HG03064 (cell line): ENCODE data around the gene TLR8.
A peak's percentile ranks its signal among the peaks of the same experiment; 100 is the strongest.

Experiments
- ATAC-seq: cut with Tn5 transposase; IDR thresholded peaks from one replicate; pipeline ENCODE4 v1.9.1; 2021; ENCODE audit warnings: low read depth; ENCODE audit not compliant: unreplicated experiment

TLR8 gene

DNA sequence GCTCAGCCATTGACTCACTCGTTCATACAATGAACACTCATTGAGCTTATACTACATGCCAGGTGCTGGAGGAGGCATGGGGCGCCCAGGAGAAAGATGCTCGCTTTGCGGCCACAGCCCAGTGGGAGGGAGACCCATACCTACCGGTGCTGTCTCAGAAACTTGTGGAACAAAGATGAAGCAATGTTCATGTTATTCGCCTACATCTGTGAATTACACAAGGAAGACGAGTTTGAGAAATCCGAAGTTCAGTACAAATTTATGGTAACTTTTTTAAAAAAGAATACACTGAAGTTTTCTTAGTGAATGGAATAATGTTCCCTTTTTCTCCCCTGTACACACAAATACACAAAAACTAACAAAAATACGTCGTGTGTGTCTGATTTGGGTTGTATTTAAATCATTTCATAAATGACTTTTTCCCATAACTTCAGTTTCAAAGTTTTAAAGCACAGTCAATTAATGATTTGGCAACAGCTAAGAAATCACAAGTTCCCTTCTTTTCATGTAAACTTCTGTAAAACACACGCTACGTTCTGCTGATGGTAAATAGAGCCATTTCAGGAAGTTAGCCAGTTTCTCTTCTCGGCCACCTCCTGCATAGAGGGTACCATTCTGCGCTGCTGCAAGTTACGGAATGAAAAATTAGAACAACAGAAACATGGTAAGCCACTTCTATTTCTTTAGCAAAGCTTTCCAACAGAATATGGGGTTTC lies at the start of gene TLR8:
TLR8 (plus strand) TSS at position 575 of the 716 bp plus-strand sequence; CDS start at position 662, 87 bp downstream.
- ATAC-seq, result no peak

DNA sequence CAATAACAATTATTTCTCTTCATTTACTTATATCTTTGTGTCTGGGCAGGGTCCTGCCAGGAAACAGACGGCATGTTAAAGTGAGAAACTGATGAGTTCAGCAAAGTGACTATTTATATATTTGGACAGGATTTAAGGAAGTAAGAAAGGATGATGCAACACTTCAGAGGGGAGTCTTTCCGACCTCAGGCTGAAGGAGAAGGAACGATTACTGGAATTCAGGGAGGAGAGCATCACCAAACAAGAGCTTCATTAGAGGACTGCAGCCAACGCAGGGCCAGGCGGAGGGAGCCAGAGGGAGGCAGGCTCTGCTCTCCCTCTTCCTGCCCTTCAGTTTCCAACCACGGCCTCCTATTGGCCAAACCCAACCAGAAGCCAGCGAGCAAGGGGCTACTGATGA lies 41.1 kb upstream of the TLR8 start:
- no peak for ATAC-seq

DNA sequence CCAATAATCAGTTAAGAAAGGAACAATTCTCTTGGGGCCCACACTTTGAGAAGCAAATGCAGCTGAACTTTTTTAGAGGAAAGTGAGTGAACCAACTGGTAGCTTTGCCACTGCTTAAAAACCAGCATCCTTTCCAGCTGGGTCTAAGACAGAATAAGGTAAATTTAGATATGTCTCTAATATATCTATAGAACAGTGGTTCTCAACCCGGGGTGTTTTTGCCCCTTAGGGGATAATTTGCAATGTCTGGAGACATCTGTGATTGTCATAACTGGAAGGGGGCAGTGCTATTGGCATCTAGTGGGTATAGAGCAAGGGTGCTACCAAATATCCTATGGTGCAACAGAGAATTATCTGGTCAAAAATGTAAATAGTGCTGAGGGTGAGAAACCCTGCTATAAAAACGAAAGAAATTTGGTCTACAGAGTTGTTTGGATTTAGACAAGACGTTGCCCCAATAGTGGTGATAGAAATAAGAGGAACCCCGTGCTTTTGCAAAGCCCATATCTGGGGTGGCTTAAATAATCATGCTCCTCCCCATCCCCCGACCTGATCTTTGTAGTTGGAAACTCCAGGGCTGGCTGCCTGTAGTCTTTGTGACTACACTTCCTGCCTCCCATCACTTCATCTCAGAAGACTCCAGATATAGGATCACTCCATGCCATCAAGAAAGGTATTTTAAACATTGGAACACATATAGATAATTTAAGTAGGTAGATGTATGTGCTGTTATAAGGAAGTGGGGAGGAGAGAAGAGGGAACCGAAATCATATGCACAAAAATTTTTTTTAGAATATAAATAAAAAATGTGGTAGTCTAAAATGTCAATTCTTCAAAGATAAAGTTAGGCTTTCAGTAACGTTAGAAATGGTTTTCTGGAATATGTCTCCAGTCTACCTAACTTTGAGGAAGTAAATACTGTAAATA lies 39.7 kb upstream of the TLR8 start, which contains the start of gene TLR7:
TLR7 (plus strand) TSS at position 622 of the 927 bp plus-strand sequence. CDS start 507 bp downstream, outside the sequence.
- ATAC-seq, result no peak

DNA sequence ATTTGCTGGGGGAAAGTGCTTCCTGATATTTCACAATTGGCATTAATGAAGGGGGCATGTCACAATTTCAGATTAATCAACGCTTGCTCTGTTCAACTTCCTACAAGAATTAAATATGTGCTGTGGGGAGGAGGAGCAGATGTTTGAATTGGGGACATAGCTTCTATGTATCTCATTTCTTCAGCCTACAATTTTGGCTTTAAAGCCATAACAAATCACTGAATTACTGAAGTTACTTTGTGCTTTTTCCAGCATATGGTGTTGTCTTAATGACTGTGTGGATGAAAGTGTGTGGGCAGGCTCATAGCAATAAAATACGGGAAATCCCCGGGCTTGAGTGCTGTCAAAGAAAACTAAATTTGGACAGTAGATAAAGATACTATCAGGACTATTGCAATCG lies 38.7 kb upstream of the TLR8 start:
- ATAC-seq, result no peak

DNA sequence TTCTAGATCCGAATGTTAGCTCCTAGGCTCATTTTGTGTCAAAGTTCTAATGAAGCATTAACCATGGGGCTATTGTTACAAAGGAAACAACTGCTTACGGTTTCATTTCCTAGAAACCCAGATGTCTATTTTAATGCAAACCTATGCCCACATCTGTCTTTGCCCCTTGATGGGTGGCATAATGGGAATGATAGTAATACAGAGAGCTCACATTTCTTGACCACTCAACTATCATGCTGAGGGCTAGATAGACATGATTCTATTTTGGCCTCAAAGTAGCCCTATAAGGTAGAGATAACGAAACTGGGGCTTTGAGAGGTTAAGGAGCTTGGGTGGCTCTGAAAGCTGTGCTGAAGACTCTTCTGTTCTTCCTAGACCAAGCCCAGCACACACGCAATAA lies 37.7 kb upstream of the TLR8 start:
- ATAC-seq, result peak; percentile 52

DNA sequence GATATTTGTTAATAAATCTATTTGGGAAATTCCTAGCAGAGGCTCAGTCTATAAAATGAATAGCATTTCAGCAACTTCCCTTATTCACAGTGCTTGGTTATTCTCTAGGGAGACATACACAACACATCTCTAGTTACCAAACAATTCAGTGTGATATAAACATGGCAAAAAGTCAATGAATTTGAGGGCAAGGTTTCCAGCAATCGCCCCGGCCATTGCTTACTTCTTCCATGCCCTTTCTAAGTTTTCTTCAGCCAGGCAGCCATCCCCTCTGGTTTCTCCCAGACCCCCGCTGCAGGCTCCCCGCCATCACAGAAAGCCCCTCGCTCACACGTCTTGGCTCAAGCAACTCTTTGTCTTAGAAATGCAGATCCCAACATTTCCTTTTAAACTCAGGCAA lies 35.2 kb upstream of the TLR8 start:
- ATAC-seq, result no peak

DNA sequence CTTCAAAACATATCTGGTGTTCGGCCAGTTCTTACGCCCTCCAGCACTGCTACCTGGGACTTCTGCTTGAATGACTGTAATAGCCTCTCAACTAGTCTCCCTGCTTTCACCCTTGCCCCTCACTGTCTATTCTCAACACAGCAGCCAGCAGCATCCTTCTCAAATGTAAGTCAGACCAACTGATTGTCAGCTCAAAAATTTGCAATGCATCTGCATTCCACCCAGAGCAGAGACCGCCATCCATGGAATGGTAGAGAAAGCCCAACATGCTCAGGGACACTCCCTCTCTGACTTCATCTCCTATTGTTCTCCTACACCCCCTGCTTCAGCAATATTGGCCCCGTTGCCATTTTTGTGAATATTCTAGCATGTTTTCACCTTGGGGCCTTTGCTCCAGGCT lies 33.7 kb upstream of the TLR8 start:
- no peak for ATAC-seq

DNA sequence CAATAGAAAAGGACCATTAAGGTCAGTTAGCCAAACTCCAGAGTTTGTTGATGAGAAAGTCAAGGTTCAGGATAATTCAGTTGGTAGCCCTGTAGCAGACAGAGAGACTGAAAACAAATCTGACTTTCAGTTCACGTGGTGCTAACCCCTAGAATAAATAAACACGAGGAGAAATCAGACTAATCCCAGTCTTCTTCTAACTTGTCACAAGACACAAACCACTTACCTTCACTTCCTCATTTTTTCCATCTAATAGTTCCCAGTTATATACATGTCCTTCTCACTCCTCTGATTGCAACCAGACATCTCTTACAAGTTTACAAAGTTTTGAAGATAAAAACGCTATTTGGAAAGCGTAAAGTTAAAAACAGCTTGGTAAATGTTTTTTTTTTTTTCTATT lies 31.8 kb upstream of the TLR8 start:
- no peak for ATAC-seq

DNA sequence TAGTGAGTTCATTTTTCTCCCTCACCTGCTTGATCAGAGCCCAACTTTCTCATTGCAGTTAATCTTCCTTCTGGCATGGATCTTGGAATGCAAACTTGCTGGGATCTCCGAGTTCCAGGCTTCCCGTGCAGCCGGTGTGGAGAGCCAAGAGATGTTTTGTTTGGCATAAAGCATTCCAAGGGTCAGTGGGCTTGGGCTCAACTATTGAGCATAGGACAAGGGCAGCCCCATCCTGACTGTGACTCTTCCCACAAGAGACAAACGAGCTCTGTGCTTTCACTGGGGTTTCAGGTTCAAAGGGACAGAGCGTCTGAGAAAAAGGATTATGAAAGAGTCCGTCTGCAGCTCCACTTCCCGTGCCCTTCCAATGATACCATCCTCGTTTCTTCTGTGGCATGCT lies 29.0 kb upstream of the TLR8 start:
- no peak for ATAC-seq

DNA sequence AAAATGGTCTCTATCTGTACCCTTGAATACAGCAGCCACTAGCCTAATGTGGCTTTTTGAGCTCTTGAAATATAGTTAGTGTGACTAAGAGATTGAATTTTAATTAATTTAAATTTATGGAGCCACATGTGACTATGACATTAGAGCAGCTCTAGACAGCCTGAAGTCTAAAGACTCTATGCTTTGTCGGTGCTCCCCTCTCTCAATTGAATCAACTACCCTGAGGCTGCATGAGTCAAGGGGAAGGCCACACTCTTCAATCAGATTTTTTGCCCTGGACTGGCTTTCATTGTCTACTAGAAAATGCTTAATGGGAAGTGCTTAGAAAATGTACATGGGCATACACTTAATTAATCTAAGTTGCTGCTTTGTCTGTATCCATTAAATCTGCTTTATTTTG lies 27.9 kb upstream of the TLR8 start:
- ATAC-seq, result no peak

DNA sequence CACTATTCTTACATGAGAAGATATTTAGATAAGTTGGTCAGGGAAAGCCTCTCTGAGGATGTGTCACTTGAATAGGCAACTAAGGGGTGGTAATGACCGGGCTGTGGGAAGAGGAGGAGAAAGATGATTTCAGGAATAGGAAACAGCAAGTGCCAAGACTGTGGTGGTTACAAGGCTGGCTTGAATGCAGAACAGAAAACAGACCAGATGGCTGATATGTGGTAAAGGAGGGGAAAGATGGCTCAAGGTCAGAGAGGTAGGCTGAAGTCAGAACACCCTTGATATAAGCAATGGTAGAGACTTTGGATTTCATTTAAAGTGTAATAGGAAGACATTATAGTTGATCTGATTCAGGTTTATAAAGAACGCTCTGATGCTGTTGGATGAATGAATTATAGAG lies 24.5 kb upstream of the TLR8 start:
- no peak for ATAC-seq

DNA sequence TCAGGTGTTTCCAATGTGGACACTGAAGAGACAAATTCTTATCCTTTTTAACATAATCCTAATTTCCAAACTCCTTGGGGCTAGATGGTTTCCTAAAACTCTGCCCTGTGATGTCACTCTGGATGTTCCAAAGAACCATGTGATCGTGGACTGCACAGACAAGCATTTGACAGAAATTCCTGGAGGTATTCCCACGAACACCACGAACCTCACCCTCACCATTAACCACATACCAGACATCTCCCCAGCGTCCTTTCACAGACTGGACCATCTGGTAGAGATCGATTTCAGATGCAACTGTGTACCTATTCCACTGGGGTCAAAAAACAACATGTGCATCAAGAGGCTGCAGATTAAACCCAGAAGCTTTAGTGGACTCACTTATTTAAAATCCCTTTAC lies 20.9 kb upstream of the TLR8 start:
- ATAC-seq, result no peak

DNA sequence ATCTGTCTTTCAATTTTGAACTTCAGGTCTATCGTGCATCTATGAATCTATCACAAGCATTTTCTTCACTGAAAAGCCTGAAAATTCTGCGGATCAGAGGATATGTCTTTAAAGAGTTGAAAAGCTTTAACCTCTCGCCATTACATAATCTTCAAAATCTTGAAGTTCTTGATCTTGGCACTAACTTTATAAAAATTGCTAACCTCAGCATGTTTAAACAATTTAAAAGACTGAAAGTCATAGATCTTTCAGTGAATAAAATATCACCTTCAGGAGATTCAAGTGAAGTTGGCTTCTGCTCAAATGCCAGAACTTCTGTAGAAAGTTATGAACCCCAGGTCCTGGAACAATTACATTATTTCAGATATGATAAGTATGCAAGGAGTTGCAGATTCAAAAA lies 19.9 kb upstream of the TLR8 start:
- no peak for ATAC-seq

DNA sequence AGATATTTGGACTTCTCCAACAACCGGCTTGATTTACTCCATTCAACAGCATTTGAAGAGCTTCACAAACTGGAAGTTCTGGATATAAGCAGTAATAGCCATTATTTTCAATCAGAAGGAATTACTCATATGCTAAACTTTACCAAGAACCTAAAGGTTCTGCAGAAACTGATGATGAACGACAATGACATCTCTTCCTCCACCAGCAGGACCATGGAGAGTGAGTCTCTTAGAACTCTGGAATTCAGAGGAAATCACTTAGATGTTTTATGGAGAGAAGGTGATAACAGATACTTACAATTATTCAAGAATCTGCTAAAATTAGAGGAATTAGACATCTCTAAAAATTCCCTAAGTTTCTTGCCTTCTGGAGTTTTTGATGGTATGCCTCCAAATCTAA lies 19.3 kb upstream of the TLR8 start:
- ATAC-seq, result no peak

DNA sequence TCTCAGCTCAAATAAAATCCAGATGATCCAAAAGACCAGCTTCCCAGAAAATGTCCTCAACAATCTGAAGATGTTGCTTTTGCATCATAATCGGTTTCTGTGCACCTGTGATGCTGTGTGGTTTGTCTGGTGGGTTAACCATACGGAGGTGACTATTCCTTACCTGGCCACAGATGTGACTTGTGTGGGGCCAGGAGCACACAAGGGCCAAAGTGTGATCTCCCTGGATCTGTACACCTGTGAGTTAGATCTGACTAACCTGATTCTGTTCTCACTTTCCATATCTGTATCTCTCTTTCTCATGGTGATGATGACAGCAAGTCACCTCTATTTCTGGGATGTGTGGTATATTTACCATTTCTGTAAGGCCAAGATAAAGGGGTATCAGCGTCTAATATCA lies 18.7 kb upstream of the TLR8 start:
- ATAC-seq, result no peak

DNA sequence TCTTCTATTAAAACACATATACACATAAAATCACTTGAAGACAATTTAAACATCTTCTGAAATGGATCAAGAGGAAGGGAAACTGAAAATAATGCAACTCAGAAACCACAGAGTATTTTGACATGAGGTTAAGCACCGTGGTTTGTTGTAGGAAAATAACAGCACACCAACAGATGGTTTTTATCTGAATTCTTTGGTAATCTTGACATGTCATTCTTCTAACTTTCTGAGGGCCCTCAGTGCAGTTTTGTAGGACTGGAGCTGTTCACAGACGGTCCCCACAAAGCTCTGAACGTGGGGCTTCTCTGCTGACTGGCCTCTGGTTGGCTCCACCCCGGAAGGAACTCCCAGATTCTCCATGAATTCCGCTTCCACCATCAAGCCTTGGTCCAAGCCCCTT lies 16.0 kb upstream of the TLR8 start:
- peak; percentile 66 for ATAC-seq

DNA sequence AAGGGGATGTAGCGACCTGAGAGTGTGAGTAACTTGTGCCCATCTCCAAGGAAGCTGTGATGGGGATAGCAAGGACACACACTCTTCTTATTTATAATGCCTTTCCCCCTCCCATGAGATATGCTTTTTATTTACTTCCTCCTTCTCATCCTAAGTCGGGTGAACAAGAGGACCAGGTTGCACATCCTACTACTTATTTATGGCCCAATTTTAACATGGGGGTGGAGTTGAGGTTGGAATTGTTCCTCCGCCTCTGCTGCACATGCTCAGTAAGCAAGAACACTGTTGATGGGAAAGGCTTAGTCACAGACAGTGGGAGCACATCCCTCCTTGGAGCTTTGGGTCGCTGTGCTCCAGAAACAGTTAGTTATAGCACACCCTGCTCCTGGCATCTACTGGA lies 15.2 kb upstream of the TLR8 start:
- ATAC-seq, result no peak

DNA sequence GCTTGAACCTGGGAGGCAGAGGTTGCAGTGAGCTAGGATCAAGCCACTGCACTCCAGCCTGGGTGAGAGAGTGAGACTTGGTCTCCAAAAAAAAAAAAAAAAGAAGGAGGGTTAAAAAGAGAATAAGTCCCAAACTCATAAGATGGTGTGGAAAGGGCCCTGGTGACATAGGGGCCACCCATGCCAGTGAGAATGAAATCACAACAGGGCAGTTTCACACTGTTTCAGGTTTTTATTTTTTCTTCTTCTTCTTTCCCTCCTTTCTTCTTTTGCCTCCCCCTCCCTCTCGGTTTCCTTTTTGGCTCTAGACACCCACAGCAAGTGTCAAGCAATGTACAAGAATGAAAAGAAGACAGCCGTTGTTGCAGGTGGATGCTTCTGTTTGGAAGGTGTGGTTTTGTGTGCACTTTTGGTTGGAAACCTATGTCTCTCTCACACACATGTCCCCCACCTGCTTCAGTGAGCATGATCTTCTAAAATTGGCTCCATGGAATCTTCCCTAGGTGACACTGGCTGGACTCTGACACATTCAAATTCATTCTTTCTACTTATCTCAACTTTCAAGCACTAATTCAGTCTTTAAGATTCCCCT lies 14.4 kb upstream of the TLR8 start:
- ATAC-seq, result peak; percentile 49

DNA sequence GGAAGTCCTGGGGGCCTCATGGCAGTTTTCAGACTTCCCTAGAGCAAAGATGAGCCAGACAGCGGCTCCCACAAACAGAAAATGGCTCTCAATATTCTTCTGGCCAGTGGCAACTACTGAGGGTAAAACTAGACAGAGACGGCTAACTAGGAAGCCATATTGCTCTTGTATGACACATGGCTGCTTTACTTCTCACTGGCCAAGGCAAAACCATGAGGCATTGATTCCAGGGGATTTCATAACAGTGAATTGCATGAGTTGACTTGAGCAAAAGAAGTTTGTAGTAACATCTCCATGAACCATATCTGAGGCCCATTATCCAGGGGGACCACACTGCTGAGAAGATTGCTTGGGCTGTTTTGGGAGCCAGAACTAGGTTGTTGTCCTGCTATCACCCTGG lies 13.7 kb upstream of the TLR8 start:
- ATAC-seq, result no peak

DNA sequence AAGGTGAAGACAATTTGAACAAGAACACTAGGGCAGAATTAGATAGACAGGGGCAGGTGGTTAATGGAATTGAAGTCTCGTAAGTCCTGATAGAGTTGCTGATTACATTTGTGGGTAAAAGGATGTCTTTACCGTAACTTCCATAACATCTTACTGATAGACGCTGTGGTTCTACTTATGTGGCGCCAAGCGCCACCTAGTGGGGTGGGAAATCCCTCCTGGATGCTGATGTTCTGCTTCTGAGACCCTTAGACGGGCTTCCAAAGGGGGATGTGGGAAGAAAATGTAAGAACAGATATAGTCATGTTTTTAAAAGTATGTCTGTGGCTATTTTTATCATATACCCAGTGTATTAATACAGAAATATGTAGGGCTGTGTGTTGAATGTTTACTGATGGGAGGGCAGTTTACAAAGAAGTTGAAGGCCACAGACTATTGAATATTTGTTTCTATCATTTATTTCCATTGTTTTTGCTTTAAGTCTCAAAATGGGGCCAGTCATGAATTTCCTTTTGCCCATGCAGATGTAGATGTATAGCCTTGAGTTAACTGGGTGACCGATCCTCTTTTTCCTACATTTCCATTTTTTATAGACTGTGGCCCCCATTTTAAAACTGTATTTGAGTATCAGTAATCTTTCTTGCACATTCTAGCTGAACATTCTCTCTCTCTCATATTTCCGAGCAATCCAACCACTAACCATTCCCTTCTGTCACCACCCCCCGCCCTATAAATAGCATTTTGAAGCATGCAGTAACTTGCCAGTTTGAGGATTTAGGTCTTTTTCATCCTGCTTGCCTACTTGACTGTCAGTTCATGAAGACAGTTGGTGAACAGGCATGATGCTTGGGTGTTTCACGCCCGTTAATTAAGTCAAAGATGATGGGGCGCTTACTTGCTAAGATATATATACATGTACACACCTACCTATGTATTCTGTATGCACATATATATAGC lies 12.1 kb upstream of the TLR8 start:
- no peak for ATAC-seq
